GM23338 (cell line): ENCODE data around the gene HES7. TPM values are rescaled to one million over a fixed set of nuclear protein-coding genes. Genes with fewer than 3 reads are reported as not detected.
A peak's percentile ranks its signal among the peaks of the same experiment; 100 is the strongest.

Experiments
- ATAC-seq: fragments of 200-7000 bp; cut with Tn5 transposase; 3 replicates; pipeline ENCODE4 v1.9.1; 2020
- DNase-seq: peaks from one replicate; pipeline ENCODE4 v3.0.0-alpha.2; 2015; ENCODE audit warnings: low spot score
- H2AFZ ChIP-seq: fragments of 200-600 bp; sonication (generic); 2 replicates; pipeline ENCODE4 v1.8.0; 2016; ENCODE audit warnings: antibody characterized with exemption, mild to moderate bottlenecking, moderate library complexity
- H3F3A ChIP-seq: fragments of 200-600 bp; sonication (generic); replicated peaks from 2 replicates; pipeline ENCODE4 v1.8.0; 2017; ENCODE audit warnings: antibody characterized with exemption, mixed run types, low read depth
- H3K27ac ChIP-seq: fragments of 200-600 bp; sonication (generic); 2 replicates; pipeline ENCODE4 v1.6.1; 2016; ENCODE audit warnings: low read depth
- H3K27me3 ChIP-seq: fragments of 200-600 bp; sonication (generic); 2 replicates; pipeline ENCODE4 v1.8.0; 2016; ENCODE audit warnings: mild to moderate bottlenecking, mixed run types, moderate library complexity; ENCODE audit not compliant: insufficient read depth
- H3K36me3 ChIP-seq: fragments of 200-600 bp; sonication (generic); 2 replicates; pipeline ENCODE4 v1.8.0; 2016; ENCODE audit warnings: mild to moderate bottlenecking; ENCODE audit not compliant: insufficient read depth
- H3K4me1 ChIP-seq: fragments of 200-600 bp; sonication (generic); 2 replicates; pipeline ENCODE4 v1.8.0; 2016; ENCODE audit warnings: mild to moderate bottlenecking, moderate library complexity; ENCODE audit not compliant: insufficient read depth
- H3K4me2 ChIP-seq: fragments of 200-600 bp; sonication (generic); 2 replicates; pipeline ENCODE4 v1.7.1; 2017; ENCODE audit warnings: mixed run types
- H3K4me3 ChIP-seq: fragments of 200-600 bp; sonication (generic); 2 replicates; pipeline ENCODE4 v1.6.1; 2016; ENCODE audit warnings: mixed run types
- H3K79me2 ChIP-seq: fragments of 200-600 bp; sonication (generic); replicated peaks from 2 replicates; pipeline ENCODE4 v1.8.0; 2017; ENCODE audit warnings: mild to moderate bottlenecking; ENCODE audit not compliant: insufficient read depth
- H3K9me2 ChIP-seq: fragments of 200-600 bp; sonication (generic); 2 replicates; pipeline ENCODE4 v1.8.0; 2017; ENCODE audit not compliant: insufficient read depth
- H4K20me1 ChIP-seq: fragments of 200-600 bp; sonication (generic); replicated peaks from 2 replicates; pipeline ENCODE4 v1.8.0; 2017; ENCODE audit warnings: mild to moderate bottlenecking; ENCODE audit not compliant: insufficient read depth
- H3K27ac Mint-ChIP-seq: 2 replicates; pipeline ENCODE4 v1.8.0; 2020; ENCODE audit warnings: inconsistent platforms, mild to moderate bottlenecking, moderate library complexity, mixed read lengths
- H3K27me3 Mint-ChIP-seq: 3 replicates; pipeline ENCODE4 v1.8.0; 2022; ENCODE audit warnings: low read depth, mild to moderate bottlenecking, moderate library complexity, mixed read lengths, inconsistent platforms; ENCODE audit not compliant: insufficient read depth, poor library complexity
- H3K36me3 Mint-ChIP-seq: 3 replicates; pipeline ENCODE4 v1.8.0; 2021; ENCODE audit warnings: low read depth, mild to moderate bottlenecking, inconsistent platforms, moderate library complexity, mixed read lengths
- H3K4me1 Mint-ChIP-seq: 3 replicates; pipeline ENCODE4 v1.8.0; 2020; ENCODE audit warnings: mild to moderate bottlenecking, inconsistent platforms, mixed read lengths
- H3K4me3 Mint-ChIP-seq: 3 replicates; pipeline ENCODE4 v1.8.0; 2021; ENCODE audit warnings: moderate library complexity, mild to moderate bottlenecking, inconsistent platforms, mixed read lengths
- H3K9me3 Mint-ChIP-seq: 3 replicates; pipeline ENCODE4 v1.8.0; 2020; ENCODE audit warnings: moderate library complexity, mild to moderate bottlenecking, inconsistent platforms, mixed read lengths
- CREB1 ChIP-seq: fragments of 250-450 bp; sonication (Bioruptor Pico); IDR thresholded peaks from 2 replicates; pipeline ENCODE4 v1.5.0; 2020; ENCODE audit warnings: low read depth, mild to moderate bottlenecking, moderate library complexity
- ETS1 ChIP-seq: IDR thresholded peaks from 2 replicates; pipeline ENCODE4 v1.6.1; 2016; ENCODE audit warnings: antibody characterized with exemption
- EZH2 ChIP-seq: fragments of 200-600 bp; sonication (generic); IDR thresholded peaks from one replicate; pipeline ENCODE4 v1.8.0; 2017; ENCODE audit warnings: antibody characterized with exemption, mild to moderate bottlenecking, low read depth; ENCODE audit not compliant: unreplicated experiment
- EZH2phosphoT487 ChIP-seq: fragments of 200-600 bp; sonication (generic); IDR thresholded peaks from one replicate; pipeline ENCODE4 v1.8.1; 2018; ENCODE audit warnings: antibody characterized with exemption; ENCODE audit not compliant: unreplicated experiment
- JUNB ChIP-seq: IDR thresholded peaks from one replicate; pipeline ENCODE4 v1.6.1; 2016; ENCODE audit warnings: antibody characterized with exemption; ENCODE audit not compliant: unreplicated experiment
- NANOG ChIP-seq: IDR thresholded peaks from 2 replicates; pipeline ENCODE4 v1.6.1; 2016; ENCODE audit warnings: antibody characterized with exemption, borderline replicate concordance
- POLR2AphosphoS5 ChIP-seq: IDR thresholded peaks from 2 replicates; pipeline ENCODE4 v1.6.1; 2016; ENCODE audit warnings: antibody characterized with exemption, low read depth
- STAT1 ChIP-seq: IDR thresholded peaks from one replicate; pipeline ENCODE4 v1.6.1; 2016; ENCODE audit warnings: antibody characterized with exemption; ENCODE audit not compliant: unreplicated experiment
- ZNF114 ChIP-seq: fragments of 250-450 bp; sonication (Bioruptor Pico); IDR thresholded peaks from 2 replicates; pipeline ENCODE4 v1.5.0; 2020; ENCODE audit warnings: mild to moderate bottlenecking, moderate library complexity
- ZNF331 ChIP-seq: fragments of 250-450 bp; sonication (Bioruptor Pico); IDR thresholded peaks from 2 replicates; pipeline ENCODE4 v1.5.0; 2020; ENCODE audit warnings: low read depth, mild to moderate bottlenecking, moderate library complexity
- ZNF462 ChIP-seq: fragments of 250-450 bp; sonication (Bioruptor Pico); IDR thresholded peaks from 2 replicates; pipeline ENCODE4 v1.5.0; 2020; ENCODE audit warnings: mild to moderate bottlenecking, moderate library complexity
- polyA plus RNA-seq: library from polyadenylated mRNA; unstranded; fragments of >200 nt; fragmentation: Nextera tagmentation; extraction: Ambion mirVana; gene quantifications from 2 replicates; pipeline ENCODE4 v1.2.1, GENCODE V29; 2016
- total RNA-seq: library from RNA; depleted of rRNA; stranded (reverse); fragments of >200 nt; shearing (Covaris generic); gene quantifications from 2 replicates; pipeline ENCODE4 v1.2.3, GENCODE V29; 2014
- TF ChIP-seq, protein P1 (sequence below): IDR thresholded peaks from one replicate; pipeline ENCODE4 v1.6.1; 2018; ENCODE audit warnings: antibody characterized with exemption; ENCODE audit not compliant: unreplicated experiment
- TF ChIP-seq, protein P2 (sequence below), 2 experiments: fragments of 200-600 bp in 1 of 2; sonication (generic) in 1 of 2; conservative IDR thresholded peaks; 2 replicates each; pipeline versions ENCODE4 v1.5.1 to v1.6.1; 2016 to 2017; ENCODE audit warnings: antibody characterized with exemption in 2 of 2, low read depth in 2 of 2, mild to moderate bottlenecking in 2 of 2, moderate library complexity in 1 of 2

The HES7 gene
- total and polyA plus RNA-seq, 2 experiments from 2014 or later: 0.14 TPM; not detected in 1

DNA sequence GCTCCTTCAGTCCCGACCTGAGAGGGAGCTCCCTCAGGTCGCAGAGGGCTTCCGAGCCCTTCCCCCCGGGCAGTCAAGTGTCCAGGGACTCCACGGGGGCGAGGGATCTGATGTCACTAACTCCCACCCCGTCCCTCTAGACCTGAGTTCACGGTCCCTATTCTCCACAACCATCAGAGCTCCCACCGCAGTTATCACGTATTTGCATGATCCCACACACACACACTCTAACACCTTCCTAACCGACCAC, 32.0 kb upstream of the HES7 start:
- Mint-ChIP-seq H3K36me3 (peaks cover 18% of the 10 kb centered on the region), H3K27me3 (peaks cover 36% of the 10 kb centered on the region), H3K9me3 (no peaks in the 10 kb centered on the region; the same call in 2 of the 3 replicates), H3K4me1 (peaks cover 28% of the 10 kb centered on the region), H3K4me3 (no peak overlapping the region), H3K27ac (no peak overlapping the region)
- no peaks in the 10 kb centered on the region for H3K27me3 ChIP-seq
- H3K4me3 ChIP-seq: peak overlapping the region; percentile 67
- H3K79me2 ChIP-seq: 0 out of 2 replicates have a peak, but pooled peaks cover 3% of the 10 kb centered on the region
- H2AFZ ChIP-seq: no peak overlapping the region
- peak overlapping the region; percentile 100 for H3K4me2 ChIP-seq
- DNase-seq: peak; percentile 30
- ATAC-seq: no peak
- H3K36me3 ChIP-seq: no peaks in the 10 kb centered on the region
- TF ChIP-seq EZH2phosphoT487: no peak
- TF ChIP-seq ZNF331 (CRISPR knock-in tag): no peak
- TF ChIP-seq ETS1: no peak
- no peak for TF ChIP-seq CREB1 (CRISPR knock-in tag)
- TF ChIP-seq STAT1: no peak
- no peak for TF ChIP-seq NANOG
- TF ChIP-seq EZH2: no peak
- TF ChIP-seq ZNF462 (CRISPR knock-in tag): no peak
- TF ChIP-seq POLR2AphosphoS5: no peak
- no peak for TF ChIP-seq ZNF114 (CRISPR knock-in tag)
- TF ChIP-seq JUNB: no peak
- TF ChIP-seq, protein P1, sequence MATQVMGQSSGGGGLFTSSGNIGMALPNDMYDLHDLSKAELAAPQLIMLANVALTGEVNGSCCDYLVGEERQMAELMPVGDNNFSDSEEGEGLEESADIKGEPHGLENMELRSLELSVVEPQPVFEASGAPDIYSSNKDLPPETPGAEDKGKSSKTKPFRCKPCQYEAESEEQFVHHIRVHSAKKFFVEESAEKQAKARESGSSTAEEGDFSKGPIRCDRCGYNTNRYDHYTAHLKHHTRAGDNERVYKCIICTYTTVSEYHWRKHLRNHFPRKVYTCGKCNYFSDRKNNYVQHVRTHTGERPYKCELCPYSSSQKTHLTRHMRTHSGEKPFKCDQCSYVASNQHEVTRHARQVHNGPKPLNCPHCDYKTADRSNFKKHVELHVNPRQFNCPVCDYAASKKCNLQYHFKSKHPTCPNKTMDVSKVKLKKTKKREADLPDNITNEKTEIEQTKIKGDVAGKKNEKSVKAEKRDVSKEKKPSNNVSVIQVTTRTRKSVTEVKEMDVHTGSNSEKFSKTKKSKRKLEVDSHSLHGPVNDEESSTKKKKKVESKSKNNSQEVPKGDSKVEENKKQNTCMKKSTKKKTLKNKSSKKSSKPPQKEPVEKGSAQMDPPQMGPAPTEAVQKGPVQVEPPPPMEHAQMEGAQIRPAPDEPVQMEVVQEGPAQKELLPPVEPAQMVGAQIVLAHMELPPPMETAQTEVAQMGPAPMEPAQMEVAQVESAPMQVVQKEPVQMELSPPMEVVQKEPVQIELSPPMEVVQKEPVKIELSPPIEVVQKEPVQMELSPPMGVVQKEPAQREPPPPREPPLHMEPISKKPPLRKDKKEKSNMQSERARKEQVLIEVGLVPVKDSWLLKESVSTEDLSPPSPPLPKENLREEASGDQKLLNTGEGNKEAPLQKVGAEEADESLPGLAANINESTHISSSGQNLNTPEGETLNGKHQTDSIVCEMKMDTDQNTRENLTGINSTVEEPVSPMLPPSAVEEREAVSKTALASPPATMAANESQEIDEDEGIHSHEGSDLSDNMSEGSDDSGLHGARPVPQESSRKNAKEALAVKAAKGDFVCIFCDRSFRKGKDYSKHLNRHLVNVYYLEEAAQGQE: no peak
- TF ChIP-seq, protein P2, sequence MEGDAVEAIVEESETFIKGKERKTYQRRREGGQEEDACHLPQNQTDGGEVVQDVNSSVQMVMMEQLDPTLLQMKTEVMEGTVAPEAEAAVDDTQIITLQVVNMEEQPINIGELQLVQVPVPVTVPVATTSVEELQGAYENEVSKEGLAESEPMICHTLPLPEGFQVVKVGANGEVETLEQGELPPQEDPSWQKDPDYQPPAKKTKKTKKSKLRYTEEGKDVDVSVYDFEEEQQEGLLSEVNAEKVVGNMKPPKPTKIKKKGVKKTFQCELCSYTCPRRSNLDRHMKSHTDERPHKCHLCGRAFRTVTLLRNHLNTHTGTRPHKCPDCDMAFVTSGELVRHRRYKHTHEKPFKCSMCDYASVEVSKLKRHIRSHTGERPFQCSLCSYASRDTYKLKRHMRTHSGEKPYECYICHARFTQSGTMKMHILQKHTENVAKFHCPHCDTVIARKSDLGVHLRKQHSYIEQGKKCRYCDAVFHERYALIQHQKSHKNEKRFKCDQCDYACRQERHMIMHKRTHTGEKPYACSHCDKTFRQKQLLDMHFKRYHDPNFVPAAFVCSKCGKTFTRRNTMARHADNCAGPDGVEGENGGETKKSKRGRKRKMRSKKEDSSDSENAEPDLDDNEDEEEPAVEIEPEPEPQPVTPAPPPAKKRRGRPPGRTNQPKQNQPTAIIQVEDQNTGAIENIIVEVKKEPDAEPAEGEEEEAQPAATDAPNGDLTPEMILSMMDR (conservative IDR thresholded peaks at IDR 0.05; ENCODE audit: low read depth in 2 of 2): no peak
- H3K4me1 ChIP-seq: peaks cover 30% of the 10 kb centered on the region
- H3K9me2 ChIP-seq: no peaks in the 10 kb centered on the region
- H4K20me1 ChIP-seq: peaks cover 2% of the 10 kb centered on the region; the same call in 1 of the 2 replicates
- peaks cover 36% of the 10 kb centered on the region; the same call in 1 of the 2 replicates for H3F3A ChIP-seq
- H3K27ac ChIP-seq: peak overlapping the region; percentile 83
